ENCODE measurements around the gene SYNJ1. TPM values are rescaled to one million over a fixed set of nuclear protein-coding genes. Genes with fewer than 3 reads are reported as not detected.

SYNJ1 gene
- total and polyA plus RNA-seq, 9 of the 15 experiments (the other 6 are each of a cell fraction or from before 2014, with no cell fraction given) = 2.4 to 10.6 (median 5.6) TPM

DNA sequence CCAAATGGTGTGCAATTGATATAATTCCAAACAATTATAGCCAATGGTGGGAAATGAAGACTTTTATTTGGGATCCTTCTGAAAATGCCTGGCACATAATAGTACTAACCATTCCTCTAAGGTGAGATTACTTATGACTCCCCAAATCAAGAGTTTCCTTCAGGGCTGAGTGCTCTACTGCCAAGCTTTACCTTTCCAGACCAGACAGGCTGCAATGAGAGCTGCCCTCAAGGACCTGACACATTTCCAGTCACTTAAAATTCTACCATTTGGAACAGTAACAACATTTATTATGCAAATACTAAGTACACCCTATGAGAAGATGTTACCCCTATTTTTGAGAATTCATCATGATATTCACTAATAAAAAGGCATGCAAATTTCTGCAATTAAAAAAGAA, 22.6 kb upstream of the SYNJ1 start:
- FAIRE-seq (no peak), DNase-seq (ENCODE audit: extremely low read depth in 1 of 4, low spot score in 3 of 4) (no peak), ATAC-seq (no peak)
- H3K4me2 ChIP-seq (ENCODE audit: insufficient read depth, low read length) = no peak overlapping the region
- no peak overlapping the region for H3K4me3 ChIP-seq
- no peak overlapping the region for H2AFZ ChIP-seq (ENCODE audit: low read depth, low read length)
- no peaks in the 10 kb centered on the region for H4K20me1 ChIP-seq (replicated peaks; ENCODE audit: control insufficient read depth, insufficient read depth, low read length)
- intact Hi-C loops (cut with micrococcal nuclease) (no loop called here), in situ Hi-C loops (cut with MboI) (no loop called here)
- no peaks in the 10 kb centered on the region for H3K27me3 ChIP-seq (ENCODE audit: control insufficient read depth in 2 of 2, insufficient read depth in 2 of 2, low read length in 2 of 2)
- no TSS peak for BruUV-seq (replicated peaks)
- peaks cover 99% of the 10 kb centered on the region for H3K36me3 ChIP-seq (ENCODE audit: control insufficient read depth, insufficient read depth, low read length)
- POLR2A ChIA-PET = interaction anchor here (0.7 to 2.0 kb wide), 2 partner anchors 23 to 244 kb away, joined by 4 to 11 read pairs; partner anchors contain the start of gene SYNJ1
- H3K4me1 ChIP-seq (replicated peaks in 1 of 2; ENCODE audit: control insufficient read depth in 2 of 2, insufficient read depth in 2 of 2, low read length in 2 of 2) = no peaks in the 10 kb centered on the region
- CTCF ChIA-PET (ENCODE audit: low intra/inter-chr PET ratio) = no interaction called here
- no peaks in the 10 kb centered on the region for H3K9me3 ChIP-seq (replicated peaks; ENCODE audit: control insufficient read depth, insufficient read depth, low read depth, low read length)
- no peak overlapping the region for H3K27ac ChIP-seq (ENCODE audit: extremely low read depth, low read depth, low read length)
- H3K9ac ChIP-seq (ENCODE audit: insufficient read depth in 1 of 2, low read depth in 2 of 2, low read length in 2 of 2) = no peak overlapping the region
- H3K79me2 ChIP-seq (ENCODE audit: control insufficient read depth, insufficient read depth, low read length) = peaks cover 11% of the 10 kb centered on the region; the same call in 1 of the 3 replicates
- H3K9me1 ChIP-seq (ENCODE audit: control insufficient read depth, insufficient read depth, low read length) = no peaks in the 10 kb centered on the region
- TF ChIP-seq CHD1 (IDR thresholded peaks at IDR 0.05; ENCODE audit: low read length) = no peak
- TF ChIP-seq, protein P1, sequence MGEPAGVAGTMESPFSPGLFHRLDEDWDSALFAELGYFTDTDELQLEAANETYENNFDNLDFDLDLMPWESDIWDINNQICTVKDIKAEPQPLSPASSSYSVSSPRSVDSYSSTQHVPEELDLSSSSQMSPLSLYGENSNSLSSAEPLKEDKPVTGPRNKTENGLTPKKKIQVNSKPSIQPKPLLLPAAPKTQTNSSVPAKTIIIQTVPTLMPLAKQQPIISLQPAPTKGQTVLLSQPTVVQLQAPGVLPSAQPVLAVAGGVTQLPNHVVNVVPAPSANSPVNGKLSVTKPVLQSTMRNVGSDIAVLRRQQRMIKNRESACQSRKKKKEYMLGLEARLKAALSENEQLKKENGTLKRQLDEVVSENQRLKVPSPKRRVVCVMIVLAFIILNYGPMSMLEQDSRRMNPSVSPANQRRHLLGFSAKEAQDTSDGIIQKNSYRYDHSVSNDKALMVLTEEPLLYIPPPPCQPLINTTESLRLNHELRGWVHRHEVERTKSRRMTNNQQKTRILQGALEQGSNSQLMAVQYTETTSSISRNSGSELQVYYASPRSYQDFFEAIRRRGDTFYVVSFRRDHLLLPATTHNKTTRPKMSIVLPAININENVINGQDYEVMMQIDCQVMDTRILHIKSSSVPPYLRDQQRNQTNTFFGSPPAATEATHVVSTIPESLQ (CRISPR knock-in tag; IDR thresholded peaks at IDR 0.05) = no peak
- TF ChIP-seq PTRF (tag; IDR thresholded peaks at IDR 0.05) = no peak
- TF ChIP-seq KHSRP (IDR thresholded peaks at IDR 0.05) = no peak
- TF ChIP-seq LARP7 (IDR thresholded peaks at IDR 0.05) = no peak
- TF ChIP-seq, protein P2, sequence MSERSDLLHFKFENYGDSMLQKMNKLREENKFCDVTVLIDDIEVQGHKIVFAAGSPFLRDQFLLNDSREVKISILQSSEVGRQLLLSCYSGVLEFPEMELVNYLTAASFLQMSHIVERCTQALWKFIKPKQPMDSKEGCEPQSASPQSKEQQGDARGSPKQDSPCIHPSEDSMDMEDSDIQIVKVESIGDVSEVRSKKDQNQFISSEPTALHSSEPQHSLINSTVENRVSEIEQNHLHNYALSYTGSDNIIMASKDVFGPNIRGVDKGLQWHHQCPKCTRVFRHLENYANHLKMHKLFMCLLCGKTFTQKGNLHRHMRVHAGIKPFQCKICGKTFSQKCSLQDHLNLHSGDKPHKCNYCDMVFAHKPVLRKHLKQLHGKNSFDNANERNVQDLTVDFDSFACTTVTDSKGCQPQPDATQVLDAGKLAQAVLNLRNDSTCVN (CRISPR knock-in tag; IDR thresholded peaks at IDR 0.05) = no peak
- TF ChIP-seq HLTF (IDR thresholded peaks at IDR 0.05) = no peak
- no peak for TF ChIP-seq HEY1 (CRISPR knock-in tag; IDR thresholded peaks at IDR 0.05; ENCODE audit: borderline replicate concordance)
- TF ChIP-seq, protein P3, sequence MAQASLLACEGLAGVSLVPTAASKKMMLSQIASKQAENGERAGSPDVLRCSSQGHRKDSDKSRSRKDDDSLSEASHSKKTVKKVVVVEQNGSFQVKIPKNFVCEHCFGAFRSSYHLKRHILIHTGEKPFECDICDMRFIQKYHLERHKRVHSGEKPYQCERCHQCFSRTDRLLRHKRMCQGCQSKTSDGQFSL (CRISPR knock-in tag; IDR thresholded peaks at IDR 0.05) = no peak
- TF ChIP-seq, protein P3 (tag; IDR thresholded peaks at IDR 0.05) = no peak
- TF ChIP-seq ZNF347 (CRISPR knock-in tag; IDR thresholded peaks at IDR 0.05; ENCODE audit: low read depth) = no peak
- TF ChIP-seq ZNF165 (CRISPR knock-in tag; IDR thresholded peaks at IDR 0.05; ENCODE audit: borderline replicate concordance) = no peak
- TF ChIP-seq NRF1 (conservative IDR thresholded peaks at IDR 0.05 in 1 of 2, IDR thresholded peaks at IDR 0.05 in 1 of 2) = no peak
- TF ChIP-seq, protein P4, sequence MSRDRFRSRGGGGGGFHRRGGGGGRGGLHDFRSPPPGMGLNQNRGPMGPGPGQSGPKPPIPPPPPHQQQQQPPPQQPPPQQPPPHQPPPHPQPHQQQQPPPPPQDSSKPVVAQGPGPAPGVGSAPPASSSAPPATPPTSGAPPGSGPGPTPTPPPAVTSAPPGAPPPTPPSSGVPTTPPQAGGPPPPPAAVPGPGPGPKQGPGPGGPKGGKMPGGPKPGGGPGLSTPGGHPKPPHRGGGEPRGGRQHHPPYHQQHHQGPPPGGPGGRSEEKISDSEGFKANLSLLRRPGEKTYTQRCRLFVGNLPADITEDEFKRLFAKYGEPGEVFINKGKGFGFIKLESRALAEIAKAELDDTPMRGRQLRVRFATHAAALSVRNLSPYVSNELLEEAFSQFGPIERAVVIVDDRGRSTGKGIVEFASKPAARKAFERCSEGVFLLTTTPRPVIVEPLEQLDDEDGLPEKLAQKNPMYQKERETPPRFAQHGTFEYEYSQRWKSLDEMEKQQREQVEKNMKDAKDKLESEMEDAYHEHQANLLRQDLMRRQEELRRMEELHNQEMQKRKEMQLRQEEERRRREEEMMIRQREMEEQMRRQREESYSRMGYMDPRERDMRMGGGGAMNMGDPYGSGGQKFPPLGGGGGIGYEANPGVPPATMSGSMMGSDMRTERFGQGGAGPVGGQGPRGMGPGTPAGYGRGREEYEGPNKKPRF (IDR thresholded peaks at IDR 0.05; ENCODE audit: low read depth, low read length) = no peak
- TF ChIP-seq RBM15 (IDR thresholded peaks at IDR 0.05; ENCODE audit: insufficient read depth, low read length) = no peak
- TF ChIP-seq ZNF695 (CRISPR knock-in tag; IDR thresholded peaks at IDR 0.05) = no peak

Data from K562 (cell line).